ENCODE measurements around the gene RSPH6A.

The RSPH6A gene

GRCh38 chr19:45780146-45780447 lies 35.0 kb downstream of the RSPH6A start:
- DNase-seq (ENCODE audit: low read depth): no peak

DNA sequence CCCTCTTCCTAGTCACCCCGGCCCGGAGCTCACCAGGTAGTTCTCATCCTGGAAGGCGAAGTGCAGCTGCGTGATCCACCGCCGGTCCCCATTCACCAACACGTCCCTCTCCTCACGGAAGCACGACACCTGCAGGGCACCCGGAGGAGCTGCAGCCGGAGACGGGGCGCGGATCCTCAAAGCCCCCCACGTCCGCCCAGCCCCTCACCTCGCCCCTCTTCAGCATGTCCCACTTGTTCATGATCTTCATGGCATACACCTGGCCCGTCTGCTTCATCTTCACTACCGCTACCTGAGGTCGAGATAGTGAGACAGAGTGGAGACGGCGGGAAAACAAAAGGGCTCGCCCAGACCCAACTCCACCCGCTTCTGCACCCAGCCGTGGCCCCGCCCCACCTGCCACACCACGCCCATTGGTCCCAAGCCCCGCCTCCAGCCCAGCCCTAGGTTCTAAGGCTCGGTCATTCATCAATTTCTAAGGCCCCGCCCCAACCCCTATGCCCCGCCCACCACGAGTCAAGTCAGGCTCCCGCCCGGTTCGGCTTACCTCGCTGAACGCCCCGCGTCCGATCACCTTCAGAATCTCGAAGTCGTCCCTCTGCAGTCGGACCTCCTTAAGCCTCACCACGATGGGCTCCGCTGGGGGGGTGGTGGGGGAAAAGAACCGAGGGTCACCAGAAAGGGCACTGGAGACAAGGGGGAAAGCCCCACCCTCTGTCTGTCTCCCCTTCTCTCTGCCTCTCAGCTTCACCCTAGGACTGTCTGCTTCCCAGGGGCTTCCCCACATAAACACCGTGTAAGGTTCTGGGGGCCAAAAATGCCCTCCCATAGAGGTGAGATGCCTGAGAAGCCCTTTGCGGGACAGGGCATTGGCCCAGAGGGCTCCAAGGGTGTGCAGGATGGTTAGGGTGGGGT lies 35.6 kb downstream of the RSPH6A start:
- DNase-seq (ENCODE audit: low read depth): peak; percentile 75

GRCh38 chr19:45778010-45778661 lies 37.0 kb downstream of the RSPH6A start:
- no peak for DNase-seq (ENCODE audit: low read depth)

DNA sequence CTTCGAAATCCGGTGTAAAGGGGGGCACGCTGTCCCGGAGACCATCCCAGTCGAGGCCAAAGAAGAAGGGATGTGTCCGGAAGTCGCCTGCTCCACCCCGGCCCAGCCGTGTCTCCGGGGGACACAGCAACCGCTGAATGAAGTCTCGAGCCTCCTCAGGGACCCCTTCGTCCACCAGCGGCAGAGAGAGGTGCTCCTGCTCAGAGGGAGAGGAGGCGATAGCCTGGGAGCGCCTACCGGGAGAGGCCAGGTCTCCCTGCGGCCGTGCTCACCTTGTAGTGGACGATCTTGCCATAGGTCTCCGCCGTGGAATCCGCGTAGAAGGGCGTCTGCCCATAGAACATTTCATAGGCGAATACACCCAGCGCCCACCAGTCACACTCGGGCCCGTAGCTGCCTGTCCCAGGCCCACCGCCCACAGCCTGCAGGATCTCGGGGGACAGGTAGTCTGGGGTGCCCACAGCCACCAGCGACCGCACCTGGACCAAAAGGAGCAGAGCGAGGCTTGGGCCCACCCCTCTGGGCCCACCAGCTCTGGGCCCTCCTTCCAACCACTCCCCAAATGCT lies 37.6 kb downstream of the RSPH6A start:
- DNase-seq (ENCODE audit: low read depth): no peak

- no peak for DNase-seq (ENCODE audit: low read depth)
These were observed 40.3 kb downstream of the RSPH6A start for GRCh38 chr19:45774765-45775164.

DNA sequence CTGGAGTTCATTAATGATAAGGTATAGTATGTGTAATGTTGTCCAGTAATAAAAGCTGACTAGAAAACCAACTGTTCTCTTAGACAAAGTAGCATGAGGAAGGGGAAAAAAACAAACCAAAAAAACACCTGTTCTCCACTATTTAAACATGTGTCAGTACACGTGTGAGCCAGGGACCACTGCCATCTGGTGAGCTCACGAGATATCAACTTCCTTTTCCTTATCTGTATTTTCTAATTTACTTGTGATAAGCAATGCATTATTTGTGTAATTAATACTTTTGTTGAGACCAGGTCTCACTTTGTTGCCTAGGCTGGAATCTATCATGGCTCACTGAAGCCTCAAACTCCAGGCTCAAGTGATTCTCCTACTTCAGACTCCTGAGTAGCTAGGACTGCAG lies 41.7 kb downstream of the RSPH6A start:
- DNase-seq (ENCODE audit: low read depth): no peak

GRCh38 chr19:45772912-45773311 lies 42.2 kb downstream of the RSPH6A start:
- DNase-seq (ENCODE audit: low read depth): no peak

GRCh38 chr19:45772130-45772840 lies 42.8 kb downstream of the RSPH6A start:
- no peak for DNase-seq (ENCODE audit: low read depth)

GRCh38 chr19:45771311-45771933 lies 43.7 kb downstream of the RSPH6A start:
- no peak for DNase-seq (ENCODE audit: low read depth)

- peak; percentile 98 for DNase-seq (ENCODE audit: low read depth)
These were observed 44.7 kb downstream of the RSPH6A start for GRCh38 chr19:45770192-45771101.

GRCh38 chr19:45769821-45770191 lies 45.3 kb downstream of the RSPH6A start:
- DNase-seq (ENCODE audit: low read depth): peak; percentile 50

GRCh38 chr19:45768984-45769782 lies 45.9 kb downstream of the RSPH6A start, which contains the start of gene SIX5:
TSS of gene SIX5 (minus strand) at chr19:45769252. CDS start at chr19:45768844, 408 bp downstream.
- DNase-seq (ENCODE audit: low read depth): peak; percentile 94

- DNase-seq (ENCODE audit: low read depth): peak; percentile 48
These were observed 46.5 kb downstream of the RSPH6A start for GRCh38 chr19:45768655-45768983.

- DNase-seq (ENCODE audit: low read depth): peak; percentile 70
These were observed 47.0 kb downstream of the RSPH6A start for GRCh38 chr19:45767881-45768654.

GRCh38 chr19:45767410-45767880 lies 47.7 kb downstream of the RSPH6A start:
- peak; percentile 87 for DNase-seq (ENCODE audit: low read depth)

- DNase-seq (ENCODE audit: low read depth): no peak
These were observed 48.2 kb downstream of the RSPH6A start for GRCh38 chr19:45766869-45767346.

DNA sequence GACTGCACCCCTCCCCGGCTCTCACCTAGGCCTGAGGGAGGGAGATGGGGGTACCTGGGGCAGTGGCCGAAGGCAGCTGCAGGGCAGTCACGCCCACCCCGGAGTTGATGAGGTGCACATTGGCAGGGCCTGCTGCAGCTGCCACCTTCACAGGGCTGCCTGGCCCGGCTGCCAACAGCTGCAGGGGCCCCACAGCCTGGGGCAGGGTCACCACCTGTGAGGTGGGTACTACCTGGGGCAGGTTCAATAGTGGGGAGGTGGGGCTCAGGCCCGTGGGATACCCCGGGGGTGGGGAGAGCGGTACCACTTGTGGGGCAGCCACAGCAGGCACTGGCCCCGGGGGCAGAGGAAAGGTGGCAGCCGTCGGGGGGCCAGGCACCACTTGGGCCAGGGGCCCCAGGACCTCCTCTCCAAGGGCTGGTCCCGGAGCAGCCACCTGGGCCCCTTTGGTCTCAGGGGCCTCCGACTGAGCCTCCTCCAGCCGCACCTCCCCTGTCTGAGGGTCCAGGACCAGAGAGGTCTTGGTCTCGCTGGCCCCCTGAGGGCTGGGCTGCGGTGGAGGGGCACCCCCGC lies 48.7 kb downstream of the RSPH6A start:
- DNase-seq (ENCODE audit: low read depth): no peak

DNA sequence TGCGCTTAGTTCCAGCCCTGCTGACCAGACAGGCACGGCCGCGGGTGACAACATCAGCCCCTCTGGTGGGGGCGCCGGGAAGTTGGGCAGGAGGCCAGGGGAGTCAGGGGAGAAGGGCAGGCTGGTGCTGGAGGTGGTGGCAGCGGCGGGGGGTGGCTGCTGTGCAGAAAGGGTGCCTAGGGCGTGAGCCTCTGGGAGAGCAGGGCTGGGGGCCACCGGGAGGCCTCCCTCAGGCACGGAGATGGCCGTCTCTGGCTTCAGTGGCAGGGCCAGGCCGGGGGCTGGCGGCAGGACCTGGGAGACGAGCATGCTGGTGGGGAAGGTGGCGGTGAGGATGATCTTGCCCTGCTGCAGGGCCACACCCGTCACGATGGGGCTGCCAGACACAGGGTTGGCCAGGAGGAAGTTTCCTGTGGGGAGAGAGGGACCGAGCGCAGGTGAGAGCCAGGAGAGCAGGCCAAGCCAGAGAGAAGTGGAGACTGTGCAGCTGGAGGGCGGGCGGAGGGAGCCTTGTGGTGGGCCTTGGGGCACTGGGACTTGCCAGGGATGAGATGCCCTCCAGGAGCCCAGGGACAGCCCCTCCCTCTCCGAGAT lies 49.3 kb downstream of the RSPH6A start:
- no peak for DNase-seq (ENCODE audit: low read depth)

Data from amniotic epithelial cell (primary cell).